ENCODE data around the gene PRC1. TPM values are rescaled to one million over a fixed set of nuclear protein-coding genes. Genes with fewer than 3 reads are reported as not detected.
"Not testable (repeated sequence)": the region's sequence is repeated elsewhere in the genome, so short reads cannot be mapped to it uniquely, and the experiment has no call there.

PRC1 gene
- total RNA-seq, 1 donor, result 15.0 TPM

- not testable (repeated sequence) for H3K9me3 ChIP-seq (ENCODE audit: low read depth, low read length); H3K27me3 ChIP-seq (ENCODE audit: insufficient read depth, low read length); H3K4me1 ChIP-seq (ENCODE audit: insufficient read depth, low read length); H3K4me3 ChIP-seq (ENCODE audit: low read length)
Observed at GRCh38 chr15:91013701-91014100, 19.4 kb upstream of the PRC1 start.

- no peaks in the 10 kb centered on the region for H3K4me1 ChIP-seq (ENCODE audit: insufficient read depth, low read length)
- no peaks in the 10 kb centered on the region for H3K27me3 ChIP-seq (ENCODE audit: insufficient read depth, low read length)
- no peaks in the 10 kb centered on the region for H3K9me3 ChIP-seq (ENCODE audit: low read depth, low read length)
- H3K4me3 ChIP-seq (ENCODE audit: low read length), result no peak overlapping the region
Observed at GRCh38 chr15:91007266-91007665, 12.9 kb upstream of the PRC1 start.

DNA sequence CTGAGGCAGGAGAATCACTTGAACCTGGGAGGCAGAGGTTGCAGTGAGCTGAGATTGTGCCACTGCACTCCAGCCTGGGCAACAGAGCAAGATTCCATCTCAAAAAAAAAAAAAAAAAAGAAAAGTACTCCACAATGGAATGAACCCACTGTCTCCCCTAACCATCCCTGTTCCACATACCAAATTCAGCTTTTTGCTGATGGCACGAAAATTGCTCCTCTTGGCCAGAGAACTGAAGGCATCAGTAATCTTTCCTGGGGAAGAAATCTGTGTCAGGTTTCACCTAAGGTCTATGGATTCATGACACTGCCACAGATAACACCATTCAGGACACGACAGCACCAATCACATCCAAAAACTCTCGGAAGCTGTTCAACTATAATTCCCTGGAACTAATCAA lies 6.9 kb upstream of the PRC1 start:
- Histone ChIP-seq H3K4me3 (ENCODE audit: low read length) (no peak overlapping the region), H3K27me3 (ENCODE audit: insufficient read depth, low read length) (no peaks in the 10 kb centered on the region), H3K9me3 (ENCODE audit: low read depth, low read length) (no peaks in the 10 kb centered on the region), H3K4me1 (ENCODE audit: insufficient read depth, low read length) (no peaks in the 10 kb centered on the region)

GRCh38 chr15:90998737-90999136 lies 4.4 kb upstream of the PRC1 start:
- H3K4me3 ChIP-seq (ENCODE audit: low read length), result no peak overlapping the region
- H3K4me1 ChIP-seq (ENCODE audit: insufficient read depth, low read length), result peaks cover 10% of the 10 kb centered on the region
- no peaks in the 10 kb centered on the region for H3K9me3 ChIP-seq (ENCODE audit: low read depth, low read length)
- no peaks in the 10 kb centered on the region for H3K27me3 ChIP-seq (ENCODE audit: insufficient read depth, low read length)

- peaks cover 29% of the 10 kb centered on the region for H3K4me1 ChIP-seq (ENCODE audit: insufficient read depth, low read length)
- H3K27me3 ChIP-seq (ENCODE audit: insufficient read depth, low read length), result no peaks in the 10 kb centered on the region
- H3K4me3 ChIP-seq (ENCODE audit: low read length), result peak overlapping the region; percentile 95
- no peaks in the 10 kb centered on the region for H3K9me3 ChIP-seq (ENCODE audit: low read depth, low read length)
Observed at GRCh38 chr15:90994059-90994416, 297 bp downstream of the PRC1 start.

- Histone ChIP-seq H3K4me1 (ENCODE audit: insufficient read depth, low read length) (peaks cover 41% of the 10 kb centered on the region), H3K27me3 (ENCODE audit: insufficient read depth, low read length) (no peaks in the 10 kb centered on the region), H3K4me3 (ENCODE audit: low read length) (no peak overlapping the region), H3K9me3 (ENCODE audit: low read depth, low read length) (no peaks in the 10 kb centered on the region)
Observed at GRCh38 chr15:90991587-90992285, 2.6 kb downstream of the PRC1 start.

DNA sequence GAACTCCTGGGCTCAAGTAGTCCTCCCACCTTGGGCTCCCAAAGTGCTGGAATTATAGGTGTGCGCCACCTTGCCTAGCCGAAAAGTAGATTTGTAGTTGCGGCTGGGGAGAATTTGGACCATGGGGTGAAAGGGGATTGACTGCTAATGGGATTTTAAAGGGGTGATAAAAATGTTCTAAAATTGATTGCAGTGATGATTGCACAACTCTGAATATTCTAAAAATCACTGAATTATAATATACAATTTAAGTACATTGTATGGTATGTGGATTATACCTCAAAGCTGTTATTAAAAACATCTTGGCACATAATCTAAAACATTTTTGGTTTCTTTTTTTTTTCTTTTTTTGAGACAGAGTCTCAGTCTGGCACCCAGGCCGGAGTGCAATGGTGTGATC lies 3.9 kb downstream of the PRC1 start:
- Histone ChIP-seq H3K4me1 (ENCODE audit: insufficient read depth, low read length) (peaks cover 39% of the 10 kb centered on the region), H3K9me3 (ENCODE audit: low read depth, low read length) (no peaks in the 10 kb centered on the region), H3K27me3 (ENCODE audit: insufficient read depth, low read length) (no peaks in the 10 kb centered on the region), H3K4me3 (ENCODE audit: low read length) (no peak overlapping the region)

GRCh38 chr15:90989040-90989768 lies 5.1 kb downstream of the PRC1 start:
- Histone ChIP-seq H3K27me3 (ENCODE audit: insufficient read depth, low read length) (no peaks in the 10 kb centered on the region), H3K4me3 (ENCODE audit: low read length) (no peak overlapping the region), H3K9me3 (ENCODE audit: low read depth, low read length) (no peaks in the 10 kb centered on the region), H3K4me1 (ENCODE audit: insufficient read depth, low read length) (peaks cover 31% of the 10 kb centered on the region)

DNA sequence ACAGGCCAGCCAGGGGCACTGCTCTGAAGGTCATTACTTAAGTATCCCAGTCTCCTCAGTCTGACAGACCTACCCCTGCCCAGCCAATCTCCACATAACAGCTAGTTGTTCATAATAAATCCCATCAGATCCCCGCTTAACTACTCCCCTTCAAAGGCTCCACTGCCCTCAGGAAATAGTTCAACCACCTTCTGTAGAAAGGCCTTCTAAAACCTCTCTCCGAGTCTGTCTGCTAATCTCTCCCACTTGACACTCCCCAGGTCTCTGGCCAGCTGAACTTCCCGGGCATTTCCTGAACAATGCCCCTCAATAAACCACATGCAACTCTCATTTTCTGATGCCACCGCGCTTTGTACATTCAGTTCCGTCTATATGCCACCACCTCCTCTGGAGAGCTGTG lies 6.0 kb downstream of the PRC1 start:
- Histone ChIP-seq H3K27me3 (ENCODE audit: insufficient read depth, low read length) (no peaks in the 10 kb centered on the region), H3K4me3 (ENCODE audit: low read length) (no peak overlapping the region), H3K4me1 (ENCODE audit: insufficient read depth, low read length) (peaks cover 26% of the 10 kb centered on the region), H3K9me3 (ENCODE audit: low read depth, low read length) (no peaks in the 10 kb centered on the region)

DNA sequence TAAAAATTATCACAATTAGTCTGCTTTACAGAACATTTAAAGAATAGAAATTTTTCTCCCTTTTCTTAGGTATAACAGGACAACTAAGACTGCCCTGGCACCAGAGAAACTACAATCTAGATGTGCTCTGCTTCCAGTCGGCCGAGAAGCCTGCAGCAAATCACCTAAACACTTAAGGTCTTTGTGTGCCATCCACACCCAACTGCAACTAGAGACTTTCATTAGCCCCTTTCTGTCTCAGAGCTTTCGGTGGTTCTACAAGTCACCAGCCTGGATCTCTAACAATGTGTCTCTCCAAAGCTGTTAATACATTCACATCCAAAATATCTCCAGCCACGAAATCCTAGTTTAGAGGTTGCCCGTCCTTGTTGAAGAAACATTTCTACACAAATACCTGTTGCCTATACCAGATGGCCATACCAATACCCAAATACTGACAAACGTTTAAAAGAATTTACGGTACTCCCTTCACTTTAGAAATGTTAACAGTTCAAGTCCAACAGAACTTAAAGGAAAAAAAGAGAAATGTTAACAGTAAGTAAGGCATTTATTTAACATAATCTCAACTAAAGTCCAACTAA lies 6.7 kb downstream of the PRC1 start:
- Histone ChIP-seq H3K27me3 (ENCODE audit: insufficient read depth, low read length) (no peaks in the 10 kb centered on the region), H3K4me1 (ENCODE audit: insufficient read depth, low read length) (peaks cover 21% of the 10 kb centered on the region), H3K4me3 (ENCODE audit: low read length) (no peak overlapping the region), H3K9me3 (ENCODE audit: low read depth, low read length) (no peaks in the 10 kb centered on the region)

- H3K27me3 ChIP-seq (ENCODE audit: insufficient read depth, low read length), result no peaks in the 10 kb centered on the region
- no peaks in the 10 kb centered on the region for H3K9me3 ChIP-seq (ENCODE audit: low read depth, low read length)
- H3K4me1 ChIP-seq (ENCODE audit: insufficient read depth, low read length), result peaks cover 26% of the 10 kb centered on the region
- H3K4me3 ChIP-seq (ENCODE audit: low read length), result no peak overlapping the region
Observed at GRCh38 chr15:90986790-90987507, 7.4 kb downstream of the PRC1 start.

GRCh38 chr15:90982135-90982534 lies 12.2 kb downstream of the PRC1 start:
- Histone ChIP-seq H3K4me1 (ENCODE audit: insufficient read depth, low read length) (peaks cover 13% of the 10 kb centered on the region), H3K9me3 (ENCODE audit: low read depth, low read length) (no peaks in the 10 kb centered on the region), H3K4me3 (ENCODE audit: low read length) (no peak overlapping the region), H3K27me3 (ENCODE audit: insufficient read depth, low read length) (no peaks in the 10 kb centered on the region)

- H3K4me1 ChIP-seq (ENCODE audit: insufficient read depth, low read length), result peaks cover 13% of the 10 kb centered on the region
- no peaks in the 10 kb centered on the region for H3K9me3 ChIP-seq (ENCODE audit: low read depth, low read length)
- no peak overlapping the region for H3K4me3 ChIP-seq (ENCODE audit: low read length)
- H3K27me3 ChIP-seq (ENCODE audit: insufficient read depth, low read length), result no peaks in the 10 kb centered on the region
Observed at GRCh38 chr15:90981681-90982080, 12.7 kb downstream of the PRC1 start.

- Histone ChIP-seq H3K4me3 (ENCODE audit: low read length) (no peak overlapping the region), H3K27me3 (ENCODE audit: insufficient read depth, low read length) (no peaks in the 10 kb centered on the region), H3K4me1 (ENCODE audit: insufficient read depth, low read length) (peaks cover 13% of the 10 kb centered on the region), H3K9me3 (ENCODE audit: low read depth, low read length) (no peaks in the 10 kb centered on the region)
Observed at GRCh38 chr15:90979582-90979981, 14.8 kb downstream of the PRC1 start.

DNA sequence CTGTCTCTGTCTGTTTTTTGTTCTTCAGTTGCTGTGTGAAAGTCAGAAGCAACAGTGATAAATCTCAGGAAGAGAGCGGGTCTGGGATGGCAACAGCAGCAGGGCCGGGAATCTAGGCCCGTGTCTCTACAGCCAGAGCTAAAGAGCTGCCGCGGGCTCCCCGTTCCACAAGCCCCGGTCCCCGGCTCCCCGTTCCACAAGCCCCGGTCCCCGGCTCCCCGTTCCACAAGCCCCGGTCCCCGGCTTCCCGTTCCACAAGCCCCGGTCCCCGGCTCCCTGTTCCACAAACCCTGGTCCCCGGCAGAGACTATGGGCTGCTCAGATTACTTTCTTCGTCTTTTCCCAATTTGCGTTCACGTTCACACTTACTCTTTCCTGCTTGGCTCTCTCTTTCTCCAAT lies 20.1 kb downstream of the PRC1 start:
- Histone ChIP-seq H3K4me3 (ENCODE audit: low read length) (no peak overlapping the region), H3K27me3 (ENCODE audit: insufficient read depth, low read length) (no peaks in the 10 kb centered on the region), H3K4me1 (ENCODE audit: insufficient read depth, low read length) (no peaks in the 10 kb centered on the region), H3K9me3 (ENCODE audit: low read depth, low read length) (no peaks in the 10 kb centered on the region)
